Measurements from ENCODE around the gene RAB41. TPM values are rescaled to one million over a fixed set of nuclear protein-coding genes. Genes with fewer than 3 reads are reported as not detected.

The RAB41 gene
- not detected in 5 replicates for total RNA-seq (2022; extraction: Qiagen RNA extraction)

DNA sequence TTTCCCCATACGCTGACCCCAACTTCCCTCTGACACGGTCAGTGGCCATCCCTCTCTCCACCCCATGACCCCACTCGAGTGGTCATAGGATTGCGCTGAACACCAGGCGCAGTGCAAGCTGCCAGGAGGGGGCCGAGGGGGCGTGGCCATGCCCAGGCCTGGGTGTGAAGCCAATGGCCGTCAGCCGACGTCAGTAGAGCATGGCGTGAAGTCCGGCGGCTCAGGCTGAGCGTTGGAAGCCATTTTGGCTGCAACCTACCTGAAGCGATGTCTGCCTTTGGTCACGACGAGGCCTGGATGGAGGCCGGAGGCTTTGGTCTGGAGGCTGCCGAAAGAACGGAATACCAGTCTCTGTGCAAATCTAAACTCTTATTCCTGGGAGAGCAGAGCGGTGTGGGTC, at the start of gene RAB41:
RAB41 (plus strand) TSS at position 222 of the 400 bp plus-strand sequence; CDS start at position 268, 46 bp downstream.

DNA sequence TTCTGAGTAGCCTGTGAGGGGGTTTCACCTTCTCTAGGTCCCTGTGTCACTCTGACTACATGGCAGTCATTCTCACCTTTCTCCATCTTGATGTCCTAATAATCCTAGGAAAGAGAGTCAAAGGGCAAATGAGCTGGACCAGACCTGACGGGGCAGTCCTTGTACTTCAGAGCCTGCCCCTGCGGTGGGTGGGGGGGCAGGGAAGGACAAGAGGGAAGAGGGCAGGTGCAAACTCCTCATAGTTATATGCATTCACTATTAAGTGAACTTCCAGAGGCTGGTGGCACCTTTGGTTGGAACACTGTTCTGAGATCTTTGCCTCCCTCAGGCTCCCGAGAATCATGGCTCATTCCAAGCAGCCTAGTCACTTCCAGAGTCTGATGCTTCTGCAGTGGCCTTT, 47.6 kb upstream of the RAB41 start, which contains the start of gene AWAT1:
AWAT1 (plus strand) TSS at position 301 of the 400 bp plus-strand sequence; CDS start at position 342, 41 bp downstream.

DNA sequence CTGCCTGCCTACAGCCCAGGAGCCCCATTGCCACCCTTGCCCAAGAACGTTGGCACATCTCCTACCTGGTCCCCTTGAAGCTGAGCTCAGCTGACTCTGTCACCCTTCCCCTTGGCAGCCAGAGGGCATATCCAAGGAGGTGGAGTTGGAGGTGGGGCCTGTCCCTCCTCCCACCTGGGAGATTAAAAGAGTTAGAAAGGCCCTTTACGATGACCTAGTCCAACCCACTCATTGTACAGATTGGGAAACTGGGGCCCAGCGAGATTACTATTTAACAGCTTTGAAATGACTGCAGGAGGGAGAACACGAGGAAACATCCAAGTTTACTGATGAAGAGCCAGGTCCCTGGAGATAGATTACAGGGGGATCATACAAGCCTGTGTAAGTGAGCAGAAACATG, 21.9 kb upstream of the RAB41 start, which contains the start of gene P2RY4:
P2RY4 (minus strand) TSS at position 101 of the 400 bp plus-strand sequence. CDS start 580 bp downstream, outside the sequence.

DNA sequence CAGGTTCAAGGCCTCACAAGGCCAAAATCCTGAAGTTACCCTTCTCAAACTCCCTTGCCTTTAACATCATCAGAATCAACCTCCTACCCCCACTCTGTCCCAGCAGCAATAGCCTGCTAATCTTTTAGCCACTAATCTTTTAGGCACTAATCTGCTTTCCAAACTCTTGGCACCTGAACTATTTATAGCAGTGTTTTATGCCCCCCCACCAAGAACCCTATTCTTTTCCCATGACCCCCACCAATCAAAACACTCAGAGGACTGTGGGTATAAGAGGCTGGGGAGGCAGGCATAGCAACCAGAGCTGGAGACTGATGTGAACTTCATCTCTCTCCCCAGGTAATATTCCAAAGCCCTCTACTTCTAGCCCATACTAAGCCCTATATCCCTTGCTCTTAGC, 13.9 kb upstream of the RAB41 start, which contains the start of gene ARR3:
ARR3 (plus strand) TSS at position 301 of the 400 bp plus-strand sequence. CDS start 1,052 bp downstream, outside the sequence.

DNA sequence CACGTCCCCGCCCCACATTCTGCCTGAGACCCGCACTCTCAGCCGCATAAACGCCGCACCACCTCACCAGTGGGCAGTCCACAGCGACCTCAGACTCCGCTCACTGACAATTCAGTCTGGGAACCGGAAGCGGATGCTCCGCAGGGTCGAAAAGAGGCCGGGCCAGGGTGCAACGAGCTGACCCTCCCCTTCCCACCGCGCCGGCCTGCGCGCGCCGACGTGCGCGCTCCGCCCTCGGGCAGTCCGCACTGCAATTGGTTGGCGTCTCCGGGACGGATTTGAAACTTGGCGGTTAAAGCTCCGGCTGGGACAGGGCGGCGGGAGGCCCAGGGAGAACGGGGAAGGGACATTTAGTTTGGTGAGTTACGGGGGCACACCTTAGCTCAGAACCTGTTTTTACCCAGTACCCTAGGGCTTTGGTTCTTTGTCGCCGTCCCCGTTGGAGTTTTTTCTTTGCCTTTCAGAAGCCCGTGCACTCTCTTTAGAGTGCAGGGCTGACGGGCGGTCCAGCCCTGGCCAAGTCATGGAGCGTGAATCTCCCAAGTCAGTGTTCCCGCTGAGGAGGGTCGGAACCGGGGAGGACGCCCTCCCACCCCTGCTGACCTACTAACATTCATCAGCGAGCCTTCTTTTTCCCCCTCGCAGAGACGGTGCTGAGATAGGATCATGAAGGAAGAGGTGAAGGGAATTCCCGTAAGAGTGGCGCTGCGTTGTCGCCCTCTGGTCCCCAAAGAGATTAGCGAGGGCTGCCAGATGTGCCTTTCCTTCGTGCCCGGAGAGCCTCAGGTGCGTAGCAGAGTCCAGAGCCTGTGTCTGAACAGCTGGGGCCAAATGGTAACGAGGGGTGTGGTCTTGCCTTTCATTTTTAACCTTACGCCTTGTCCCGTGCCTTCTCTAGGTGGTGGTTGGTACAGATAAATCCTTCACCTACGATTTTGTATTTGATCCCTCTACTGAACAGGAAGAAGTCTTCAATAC, 8.1 kb downstream of the RAB41 start, which contains the start of the genes KIF4A and PDZD11:
KIF4A (plus strand) TSS at position 312 of the 978 bp plus-strand sequence; CDS start at position 667, 355 bp downstream.
PDZD11 (minus strand) TSS at position 135 of the 978 bp plus-strand sequence. CDS start 586 bp downstream, outside the sequence.

Other genes with a start within 250 kb of the RAB41 start
- gene AWAT2, start 232.2 kb upstream of the RAB41 start, total RNA-seq (2022; extraction: Qiagen RNA extraction): not detected in 5 replicates
- not detected in 5 replicates for gene OTUD6A, start 219.7 kb upstream of the RAB41 start, total RNA-seq (2022; extraction: Qiagen RNA extraction)
- gene IGBP1, start 148.7 kb upstream of the RAB41 start, total RNA-seq (2022; extraction: Qiagen RNA extraction): 56.9 to 65.7 TPM (median 63.0 TPM) in 5 replicates
- not detected in 5 replicates for gene DGAT2L6, start 104.7 kb upstream of the RAB41 start, total RNA-seq (2022; extraction: Qiagen RNA extraction)
- not detected in 5 replicates for gene AWAT1, start 47.5 kb upstream of the RAB41 start, total RNA-seq (2022; extraction: Qiagen RNA extraction)
- not detected in 5 replicates for gene P2RY4, start 22.0 kb upstream of the RAB41 start, total RNA-seq (2022; extraction: Qiagen RNA extraction)
- not detected in 5 replicates for gene ARR3, start 13.8 kb upstream of the RAB41 start, total RNA-seq (2022; extraction: Qiagen RNA extraction)
- gene PDZD11, start 7.8 kb downstream of the RAB41 start, total RNA-seq (2022; extraction: Qiagen RNA extraction): 84.8 to 112 TPM (median 89.1 TPM) in 5 replicates
- gene KIF4A, start 7.9 kb downstream of the RAB41 start, total RNA-seq (2022; extraction: Qiagen RNA extraction): 23.9 to 28.7 TPM (median 28.5 TPM) in 5 replicates
- 0.05 to 0.06 TPM (median 0.06 TPM) in 5 replicates for gene GDPD2, start 141.1 kb downstream of the RAB41 start, total RNA-seq (2022; extraction: Qiagen RNA extraction)
- 2.9 to 4.0 TPM (median 3.2 TPM) in 5 replicates for gene DLG3, start 162.7 kb downstream of the RAB41 start, total RNA-seq (2022; extraction: Qiagen RNA extraction)

Data from A549 treated with CORT108297 at 1 μM for 4 hours (cell line).